Right atrium auricular region (tissue), 2 donors: ENCODE measurements around the gene UBE2R2. TPM values are rescaled to one million over a fixed set of nuclear protein-coding genes. Genes with fewer than 3 reads are reported as not detected.

ENCODE experiments used
- DNase-seq: peaks from one replicate; pipeline ENCODE4 v3.0.0-alpha.2; 2019; ENCODE audit warnings: low spot score
- H3K27ac ChIP-seq, 2 donors: fragments of 200-600 bp; sonication (generic); 1 replicate in 1 of 2; 2 replicates in 1 of 2; pipeline ENCODE4 v1.5.1; 2016 to 2019
- H3K27me3 ChIP-seq, 2 donors: fragments of 200-600 bp; sonication (generic); one replicate each; pipeline versions ENCODE4 v1.5.1 to v1.6.0; 2017 to 2019
- H3K36me3 ChIP-seq: fragments of 200-600 bp; sonication (generic); one replicate; pipeline ENCODE4 v1.5.1; 2016
- H3K4me1 ChIP-seq, 2 donors: fragments of 200-600 bp; sonication (generic); one replicate each; pipeline versions ENCODE4 v1.5.1 to v1.6.0; 2017 to 2019
- H3K4me3 ChIP-seq, 2 donors: fragments of 200-600 bp; sonication (generic); 1 replicate in 1 of 2; 2 replicates in 1 of 2; pipeline ENCODE4 v1.5.1; 2017 to 2019; ENCODE audit warnings: mild to moderate bottlenecking in 1 of 2, moderate library complexity in 1 of 2
- H3K9me3 ChIP-seq, 2 donors: fragments of 200-600 bp; sonication (generic); one replicate each; pipeline ENCODE4 v1.5.1; 2019
- CTCF ChIP-seq, 2 donors: fragments of 200-600 bp; sonication (generic); IDR thresholded peaks; one replicate each; pipeline ENCODE4 v1.5.1; 2019; ENCODE audit warnings: antibody characterized with exemption in 2 of 2
- total RNA-seq, 2 donors: library from RNA; depleted of rRNA; stranded (reverse); fragments of >200 nt; gene quantifications; one replicate each; pipeline ENCODE4 v1.1.0, GENCODE V29; 2016

The UBE2R2 gene
- total RNA-seq, 2 donors from 2014 or later = 26.6 to 29.0 TPM

GRCh38 chr9:33939924-33940874 is 123.2 kb downstream of the UBE2R2 start:
- H3K4me3 ChIP-seq = no peak overlapping the region
- no peaks in the 10 kb centered on the region for H3K27me3 ChIP-seq
- TF ChIP-seq CTCF (IDR thresholded peaks at IDR 0.05) = no peak
- no peaks in the 10 kb centered on the region for H3K9me3 ChIP-seq
- H3K4me1 ChIP-seq = no peaks in the 10 kb centered on the region
- DNase-seq = no peak
- no peak overlapping the region for H3K27ac ChIP-seq
- H3K36me3 ChIP-seq = peaks cover 43% of the 10 kb centered on the region

- no peak for DNase-seq
- TF ChIP-seq CTCF (IDR thresholded peaks at IDR 0.05) = no peak
- no peak overlapping the region for H3K4me3 ChIP-seq
- no peaks in the 10 kb centered on the region for H3K4me1 ChIP-seq
- H3K36me3 ChIP-seq = peaks cover 45% of the 10 kb centered on the region
- H3K9me3 ChIP-seq = no peaks in the 10 kb centered on the region
- H3K27ac ChIP-seq = no peak overlapping the region
- H3K27me3 ChIP-seq = no peaks in the 10 kb centered on the region
These were observed 125.6 kb downstream of the UBE2R2 start for GRCh38 chr9:33942471-33943083.

- Histone ChIP-seq H3K9me3 (no peaks in the 10 kb centered on the region), H3K36me3 (peaks cover 46% of the 10 kb centered on the region), H3K27ac (no peak overlapping the region), H3K4me1 (no peaks in the 10 kb centered on the region), H3K27me3 (no peaks in the 10 kb centered on the region), H3K4me3 (no peak overlapping the region)
- DNase-seq = no peak
- TF ChIP-seq CTCF (IDR thresholded peaks at IDR 0.05) = no peak
These were observed 126.4 kb downstream of the UBE2R2 start for GRCh38 chr9:33943389-33943788.

- Histone ChIP-seq H3K27me3 (no peaks in the 10 kb centered on the region), H3K4me3 (no peak overlapping the region), H3K36me3 (peaks cover 40% of the 10 kb centered on the region), H3K27ac (no peak overlapping the region), H3K4me1 (no peaks in the 10 kb centered on the region), H3K9me3 (no peaks in the 10 kb centered on the region)
- TF ChIP-seq CTCF (IDR thresholded peaks at IDR 0.05) = no peak
- no peak for DNase-seq
These were observed 130.0 kb downstream of the UBE2R2 start for GRCh38 chr9:33946779-33947535.

GRCh38 chr9:33950371-33950770 is 133.4 kb downstream of the UBE2R2 start:
- Histone ChIP-seq H3K27ac (no peak overlapping the region), H3K27me3 (no peaks in the 10 kb centered on the region), H3K4me1 (no peaks in the 10 kb centered on the region), H3K9me3 (no peaks in the 10 kb centered on the region), H3K4me3 (no peak overlapping the region), H3K36me3 (peaks cover 25% of the 10 kb centered on the region)
- TF ChIP-seq CTCF (IDR thresholded peaks at IDR 0.05) = no peak
- no peak for DNase-seq
